HFF-Myc (cell line): ENCODE measurements around the gene CHL1.

Experiments used
- DNase-seq: peaks from one replicate; pipeline ENCODE4 v3.0.0-alpha.2; 2011; ENCODE audit warnings: low read depth; ENCODE audit errors: extremely low read depth
- H3K4me3 ChIP-seq: replicated peaks from 2 replicates; pipeline ENCODE4 v1.5.1; 2011; ENCODE audit warnings: low read depth, mild to moderate bottlenecking, control low read depth, low read length
- CTCF ChIP-seq: IDR thresholded peaks from 2 replicates; pipeline ENCODE4 v1.5.1; 2012; ENCODE audit warnings: mild to moderate bottlenecking, low read depth, low read length, control low read depth; ENCODE audit errors: missing control alignments

CHL1 gene

GRCh38 chr3:317012-317411, 120.4 kb downstream of the CHL1 start:
- no peak overlapping the region for H3K4me3 ChIP-seq

DNA sequence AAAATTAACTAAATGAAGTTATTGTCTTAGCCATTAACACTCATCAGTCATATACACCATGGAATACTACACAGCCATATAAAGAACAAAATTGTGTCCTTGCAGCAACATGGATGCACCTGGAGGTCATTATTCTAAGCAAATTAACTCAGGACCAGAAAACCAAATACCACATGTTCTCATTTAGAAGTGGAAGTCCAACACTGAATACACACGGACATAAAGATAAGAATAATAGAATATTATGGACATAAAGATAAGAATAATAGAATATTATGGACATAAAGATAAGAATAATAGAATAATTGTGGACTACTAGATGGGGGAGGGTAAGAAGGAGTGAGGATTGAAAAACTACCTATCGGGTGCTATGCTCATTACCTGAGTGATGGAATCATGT, 122.3 kb downstream of the CHL1 start:
- no peak for DNase-seq
- H3K4me3 ChIP-seq = no peak overlapping the region
- TF ChIP-seq CTCF = no peak

More at GRCh38 chr3:317012-317411, 120.4 kb downstream of the CHL1 start:
- no peak for DNase-seq
- TF ChIP-seq CTCF = no peak

- DNase-seq = no peak
- TF ChIP-seq CTCF = no peak
- no peak overlapping the region for H3K4me3 ChIP-seq
These were observed 127.9 kb downstream of the CHL1 start for GRCh38 chr3:324423-324822.

- no peak overlapping the region for H3K4me3 ChIP-seq
- DNase-seq = no peak
- TF ChIP-seq CTCF = no peak
These were observed 128.9 kb downstream of the CHL1 start for GRCh38 chr3:325495-325894.

DNA sequence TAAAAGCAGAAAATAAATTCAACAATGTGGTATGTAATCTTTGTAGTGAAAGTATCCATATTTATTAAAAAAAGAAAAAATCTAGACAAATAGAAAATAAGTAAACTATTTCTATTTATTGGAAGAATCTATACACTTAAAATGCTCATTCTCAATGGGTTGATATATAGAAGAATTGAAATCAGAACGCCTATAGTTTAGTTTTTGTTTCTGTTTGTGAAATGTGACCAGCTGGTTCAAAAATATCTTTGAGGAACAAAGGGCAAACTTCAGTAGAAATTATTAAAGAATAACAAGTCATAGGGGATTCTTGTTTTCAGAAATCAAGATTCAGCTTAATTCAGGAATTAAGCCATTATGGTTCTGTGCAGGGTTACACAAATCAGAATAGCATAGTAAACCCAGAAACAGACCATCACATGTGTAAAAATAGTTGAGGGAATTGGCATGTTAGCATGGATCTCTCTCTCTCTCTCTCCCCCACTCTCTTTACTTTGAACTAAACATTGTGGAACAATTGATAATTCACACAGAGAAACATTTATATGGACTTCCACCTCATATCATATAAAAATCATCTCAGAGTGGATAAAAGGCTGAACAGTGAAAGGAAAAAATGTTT, 134.0 kb downstream of the CHL1 start:
- H3K4me3 ChIP-seq = no peak overlapping the region
- no peak for DNase-seq
- TF ChIP-seq CTCF = no peak

DNA sequence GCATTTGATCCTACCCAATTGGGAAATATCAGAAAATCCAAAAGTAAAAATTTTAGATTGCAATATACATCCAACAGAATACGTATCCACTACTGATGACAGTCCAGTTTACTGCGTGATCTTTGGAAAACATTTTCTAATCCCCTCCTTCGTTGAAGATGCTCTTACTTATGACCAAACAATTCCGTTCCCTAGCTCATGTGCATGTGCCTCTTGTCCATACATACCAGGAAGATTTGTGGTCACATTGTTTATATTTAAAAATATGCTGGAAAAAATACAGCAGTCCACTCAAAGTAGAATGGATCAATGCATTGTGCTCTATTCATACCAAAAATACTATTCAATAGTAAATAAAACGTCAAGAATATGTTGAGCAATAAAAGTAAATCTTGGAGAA, 135.3 kb downstream of the CHL1 start:
- H3K4me3 ChIP-seq = no peak overlapping the region
- TF ChIP-seq CTCF = no peak
- no peak for DNase-seq

- TF ChIP-seq CTCF = no peak
These were observed 136.1 kb downstream of the CHL1 start for GRCh38 chr3:332701-333100.

More at GRCh38 chr3:332701-333100, 136.1 kb downstream of the CHL1 start:
- no peak overlapping the region for H3K4me3 ChIP-seq
- no peak for DNase-seq
